Suppressor macrophage (primary cell): ENCODE measurements around the gene TSKU.

Experiments used
- DNase-seq, 4 experiments: peaks; one replicate each; pipeline ENCODE4 v3.0.0-alpha.2; 2020 to 2022
- total RNA-seq, 17 experiments: gene quantifications; one replicate each; lab custom pipeline; 2026; ENCODE audit warnings: mixed read lengths in 6 of 17, inconsistent platforms in 3 of 17; lab: John Stamatoyannopoulos, UW

Gene TSKU
- total RNA-seq: 0.04 to 3.1 (median 0.94) reads per million in 17 experiments

GRCh38 chr11:76783294-76783895, at the start of gene TSKU:
TSS of gene TSKU (plus strand) at chr11:76783356. CDS start at chr11:76795617, 12,261 bp downstream.
- peak in 3 of 4 experiments; percentile 28 to 56 (median 32) for DNase-seq

GRCh38 chr11:76733906-76734305, 49.2 kb upstream of the TSKU start:
- DNase-seq: peak; percentile 74 to 82 (median 81)

- DNase-seq: no peak
These were observed 48.4 kb upstream of the TSKU start for GRCh38 chr11:76734456-76735420.

- no peak for DNase-seq
These were observed 47.3 kb upstream of the TSKU start for GRCh38 chr11:76735841-76736240.

GRCh38 chr11:76736266-76736665, 46.9 kb upstream of the TSKU start:
- no peak for DNase-seq

GRCh38 chr11:76736773-76737495, 46.2 kb upstream of the TSKU start:
- no peak for DNase-seq

- DNase-seq: no peak
These were observed 44.4 kb upstream of the TSKU start for GRCh38 chr11:76738618-76739240.

- DNase-seq: no peak
These were observed 43.4 kb upstream of the TSKU start for GRCh38 chr11:76739798-76740197.

- peak in 3 of 4 experiments; percentile 25 to 53 (median 45) for DNase-seq
These were observed 42.4 kb upstream of the TSKU start for GRCh38 chr11:76740772-76741171.

GRCh38 chr11:76742902-76743301, 40.3 kb upstream of the TSKU start:
- DNase-seq: no peak

GRCh38 chr11:76744186-76745043, 38.7 kb upstream of the TSKU start:
- peak; percentile 88 to 95 (median 94) for DNase-seq

GRCh38 chr11:76745044-76745376, 38.1 kb upstream of the TSKU start:
- DNase-seq: no peak

GRCh38 chr11:76745561-76746207, 37.5 kb upstream of the TSKU start:
- no peak for DNase-seq

GRCh38 chr11:76747153-76747914, 35.8 kb upstream of the TSKU start:
- DNase-seq: no peak

- DNase-seq: no peak
These were observed 35.0 kb upstream of the TSKU start for GRCh38 chr11:76747915-76748860.

GRCh38 chr11:76748948-76749347, 34.2 kb upstream of the TSKU start:
- no peak for DNase-seq

- DNase-seq: no peak
These were observed 33.1 kb upstream of the TSKU start for GRCh38 chr11:76750067-76750466.

- no peak for DNase-seq
These were observed 32.4 kb upstream of the TSKU start for GRCh38 chr11:76750746-76751145.
